Panc1 (cell line): Measurements from ENCODE around the gene ZKSCAN3. TPM values are rescaled to one million over a fixed set of nuclear protein-coding genes. Genes with fewer than 3 reads are reported as not detected.

ENCODE experiments used
- ATAC-seq: fragments of 200-7000 bp; cut with Tn5 transposase; 2 replicates; pipeline ENCODE4 v1.9.1; 2020; ENCODE audit warnings: mild to moderate bottlenecking, moderate library complexity
- BruUV-seq: library from RNA; stranded (reverse); fragments of 400-500 nt; replicated peaks from 2 replicates; lab custom pipeline; 2021; lab: Mats Ljungman, UMichigan
- CTCF ChIA-PET: fragments of 300-600 bp; sonication (Branson Sonifier 250); formaldehyde crosslinking; loops from one replicate; lab custom pipeline; 2022; ENCODE audit warnings: antibody characterized with exemption; lab: Charles Lee
- POLR2A ChIA-PET: fragments of 300-600 bp; sonication (Branson Sonifier 250); formaldehyde crosslinking; loops from one replicate; lab custom pipeline; 2022; ENCODE audit warnings: antibody characterized with exemption; lab: Charles Lee
- DNase-seq: peaks from one replicate; pipeline ENCODE4 v3.0.0-alpha.2; 2010; ENCODE audit warnings: low read depth, low spot score
- H3K27ac ChIP-seq: 2 replicates; pipeline ENCODE4 v1.5.1; 2011; ENCODE audit warnings: mild to moderate bottlenecking, low read length, inconsistent platforms
- H3K27me3 ChIP-seq: fragments of 200-500 bp; sonication (Bioruptor generic); 2 replicates; pipeline ENCODE4 v1.6.0; 2014; ENCODE audit warnings: low read length, inconsistent platforms; ENCODE audit not compliant: control insufficient read depth, insufficient read depth
- H3K36me3 ChIP-seq: fragments of 200-500 bp; sonication (Bioruptor generic); 2 replicates; pipeline ENCODE4 v1.5.1; 2014; ENCODE audit warnings: inconsistent platforms, mild to moderate bottlenecking, low read length, moderate library complexity; ENCODE audit not compliant: control insufficient read depth, insufficient read depth
- H3K4me1 ChIP-seq: 2 replicates; pipeline ENCODE4 v1.5.1; 2011; ENCODE audit warnings: inconsistent platforms, mild to moderate bottlenecking, low read length, moderate library complexity; ENCODE audit not compliant: control insufficient read depth, insufficient read depth
- H3K4me3 ChIP-seq, 2 experiments: 2 replicates each; pipeline ENCODE4 v1.5.1; 2011 to 2012; ENCODE audit warnings: low read depth in 2 of 2, low read length in 2 of 2, mild to moderate bottlenecking in 2 of 2, inconsistent platforms in 1 of 2, moderate library complexity in 1 of 2
- H3K9me3 ChIP-seq: fragments of 200-500 bp; sonication (Bioruptor generic); 2 replicates; pipeline ENCODE4 v1.5.1; 2014; ENCODE audit warnings: low read depth, mild to moderate bottlenecking, inconsistent platforms, low read length, moderate library complexity; ENCODE audit not compliant: control insufficient read depth, insufficient read depth
- POLR2AphosphoS5 ChIP-seq: IDR thresholded peaks from 2 replicates; pipeline ENCODE4 v1.6.1; 2012; ENCODE audit warnings: mild to moderate bottlenecking, low read depth, low read length, moderate library complexity
- SIN3A ChIP-seq: IDR thresholded peaks from 2 replicates; pipeline ENCODE4 v1.6.1; 2012; ENCODE audit warnings: low read depth, mild to moderate bottlenecking, low read length, moderate library complexity, borderline replicate concordance; ENCODE audit not compliant: insufficient read depth
- TCF7L2 ChIP-seq: IDR thresholded peaks from 2 replicates; pipeline ENCODE4 v1.6.1; 2011; ENCODE audit warnings: mild to moderate bottlenecking, low read depth, low read length, inconsistent platforms
- in situ Hi-C: cut with HindIII; loops from 2 replicates; pipeline ENCODE4 v1.10.0; 2016; ENCODE audit warnings: low sequenced_read_pairs, low pct_unique_long_range_greater_than_20kb
- intact Hi-C: fragments of 100-400 bp; cut with micrococcal nuclease; formaldehyde crosslinking; loops from one replicate; pipeline ENCODE4 v1.10.0; 2022; ENCODE audit not compliant: unreplicated experiment
- total RNA-seq: library from RNA; stranded (reverse); gene quantifications from one replicate; pipeline ENCODE4 v1.2.1, GENCODE V29; 2021; ENCODE audit not compliant: unreplicated experiment
- TF ChIP-seq, protein P1 (sequence below), 2 experiments: IDR thresholded peaks; 2 replicates each; pipeline ENCODE4 v1.6.1; 2011 to 2012; ENCODE audit warnings: low read depth in 2 of 2, control low read depth in 1 of 2, low read length in 1 of 2, mild to moderate bottlenecking in 1 of 2, moderate library complexity in 1 of 2; ENCODE audit not compliant: insufficient read depth in 1 of 2
- TF ChIP-seq, protein P2 (sequence below): fragments of 450-650 bp; IDR thresholded peaks from 2 replicates; pipeline ENCODE4 v1.5.1; 2017; ENCODE audit warnings: mild to moderate bottlenecking

The ZKSCAN3 gene
- total RNA-seq, 1 experiment from 2014 or later = 7.0 TPM

DNA sequence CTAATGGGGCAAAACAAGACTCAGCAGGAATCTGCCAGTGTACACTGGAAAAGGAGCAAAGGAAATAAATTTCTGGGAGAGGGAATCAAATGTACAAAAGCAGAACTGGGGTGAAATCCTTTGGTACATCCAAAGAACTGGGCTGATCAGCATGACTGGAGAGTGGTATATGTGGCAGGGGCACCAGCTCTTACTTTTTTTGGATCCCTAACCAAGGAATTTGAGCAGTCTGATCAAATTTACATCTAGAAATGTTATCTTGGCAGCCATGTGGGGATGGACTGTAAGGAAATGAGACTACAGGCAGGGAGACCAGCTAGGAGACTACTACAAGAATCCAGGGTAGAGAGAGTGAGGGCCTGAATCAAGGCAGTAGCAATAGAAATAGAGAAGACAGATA, 12.6 kb upstream of the ZKSCAN3 start:
- Histone ChIP-seq H3K27ac (peak overlapping the region; percentile 95), H3K4me1 (peaks cover 23% of the 10 kb centered on the region), H3K36me3 (no peaks in the 10 kb centered on the region; the same call in 1 of the 2 replicates), H3K4me3 (peak overlapping the region; percentile 85 to 86), H3K9me3 (no peaks in the 10 kb centered on the region), H3K27me3 (no peaks in the 10 kb centered on the region)
- ChIA-PET CTCF (no interaction called here), POLR2A (no interaction called here)
- in situ Hi-C loops (no loop called here), intact Hi-C loops (loop anchor here (5.0 kb wide), 1 partner anchor 115 kb away; no protein-coding TSS in a partner anchor)
- TF ChIP-seq, protein P1, sequence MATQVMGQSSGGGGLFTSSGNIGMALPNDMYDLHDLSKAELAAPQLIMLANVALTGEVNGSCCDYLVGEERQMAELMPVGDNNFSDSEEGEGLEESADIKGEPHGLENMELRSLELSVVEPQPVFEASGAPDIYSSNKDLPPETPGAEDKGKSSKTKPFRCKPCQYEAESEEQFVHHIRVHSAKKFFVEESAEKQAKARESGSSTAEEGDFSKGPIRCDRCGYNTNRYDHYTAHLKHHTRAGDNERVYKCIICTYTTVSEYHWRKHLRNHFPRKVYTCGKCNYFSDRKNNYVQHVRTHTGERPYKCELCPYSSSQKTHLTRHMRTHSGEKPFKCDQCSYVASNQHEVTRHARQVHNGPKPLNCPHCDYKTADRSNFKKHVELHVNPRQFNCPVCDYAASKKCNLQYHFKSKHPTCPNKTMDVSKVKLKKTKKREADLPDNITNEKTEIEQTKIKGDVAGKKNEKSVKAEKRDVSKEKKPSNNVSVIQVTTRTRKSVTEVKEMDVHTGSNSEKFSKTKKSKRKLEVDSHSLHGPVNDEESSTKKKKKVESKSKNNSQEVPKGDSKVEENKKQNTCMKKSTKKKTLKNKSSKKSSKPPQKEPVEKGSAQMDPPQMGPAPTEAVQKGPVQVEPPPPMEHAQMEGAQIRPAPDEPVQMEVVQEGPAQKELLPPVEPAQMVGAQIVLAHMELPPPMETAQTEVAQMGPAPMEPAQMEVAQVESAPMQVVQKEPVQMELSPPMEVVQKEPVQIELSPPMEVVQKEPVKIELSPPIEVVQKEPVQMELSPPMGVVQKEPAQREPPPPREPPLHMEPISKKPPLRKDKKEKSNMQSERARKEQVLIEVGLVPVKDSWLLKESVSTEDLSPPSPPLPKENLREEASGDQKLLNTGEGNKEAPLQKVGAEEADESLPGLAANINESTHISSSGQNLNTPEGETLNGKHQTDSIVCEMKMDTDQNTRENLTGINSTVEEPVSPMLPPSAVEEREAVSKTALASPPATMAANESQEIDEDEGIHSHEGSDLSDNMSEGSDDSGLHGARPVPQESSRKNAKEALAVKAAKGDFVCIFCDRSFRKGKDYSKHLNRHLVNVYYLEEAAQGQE (IDR thresholded peaks at IDR 0.05; ENCODE audit: insufficient read depth in 1 of 2, low read depth in 2 of 2, low read length in 1 of 2) = no peak
- TF ChIP-seq TCF7L2 (no peak), POLR2AphosphoS5 (no peak), SIN3A (no peak)
- TF ChIP-seq, protein P2, sequence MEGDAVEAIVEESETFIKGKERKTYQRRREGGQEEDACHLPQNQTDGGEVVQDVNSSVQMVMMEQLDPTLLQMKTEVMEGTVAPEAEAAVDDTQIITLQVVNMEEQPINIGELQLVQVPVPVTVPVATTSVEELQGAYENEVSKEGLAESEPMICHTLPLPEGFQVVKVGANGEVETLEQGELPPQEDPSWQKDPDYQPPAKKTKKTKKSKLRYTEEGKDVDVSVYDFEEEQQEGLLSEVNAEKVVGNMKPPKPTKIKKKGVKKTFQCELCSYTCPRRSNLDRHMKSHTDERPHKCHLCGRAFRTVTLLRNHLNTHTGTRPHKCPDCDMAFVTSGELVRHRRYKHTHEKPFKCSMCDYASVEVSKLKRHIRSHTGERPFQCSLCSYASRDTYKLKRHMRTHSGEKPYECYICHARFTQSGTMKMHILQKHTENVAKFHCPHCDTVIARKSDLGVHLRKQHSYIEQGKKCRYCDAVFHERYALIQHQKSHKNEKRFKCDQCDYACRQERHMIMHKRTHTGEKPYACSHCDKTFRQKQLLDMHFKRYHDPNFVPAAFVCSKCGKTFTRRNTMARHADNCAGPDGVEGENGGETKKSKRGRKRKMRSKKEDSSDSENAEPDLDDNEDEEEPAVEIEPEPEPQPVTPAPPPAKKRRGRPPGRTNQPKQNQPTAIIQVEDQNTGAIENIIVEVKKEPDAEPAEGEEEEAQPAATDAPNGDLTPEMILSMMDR = no peak
- no TSS peak for BruUV-seq
- DNase-seq (no peak), ATAC-seq (no peak)

DNA sequence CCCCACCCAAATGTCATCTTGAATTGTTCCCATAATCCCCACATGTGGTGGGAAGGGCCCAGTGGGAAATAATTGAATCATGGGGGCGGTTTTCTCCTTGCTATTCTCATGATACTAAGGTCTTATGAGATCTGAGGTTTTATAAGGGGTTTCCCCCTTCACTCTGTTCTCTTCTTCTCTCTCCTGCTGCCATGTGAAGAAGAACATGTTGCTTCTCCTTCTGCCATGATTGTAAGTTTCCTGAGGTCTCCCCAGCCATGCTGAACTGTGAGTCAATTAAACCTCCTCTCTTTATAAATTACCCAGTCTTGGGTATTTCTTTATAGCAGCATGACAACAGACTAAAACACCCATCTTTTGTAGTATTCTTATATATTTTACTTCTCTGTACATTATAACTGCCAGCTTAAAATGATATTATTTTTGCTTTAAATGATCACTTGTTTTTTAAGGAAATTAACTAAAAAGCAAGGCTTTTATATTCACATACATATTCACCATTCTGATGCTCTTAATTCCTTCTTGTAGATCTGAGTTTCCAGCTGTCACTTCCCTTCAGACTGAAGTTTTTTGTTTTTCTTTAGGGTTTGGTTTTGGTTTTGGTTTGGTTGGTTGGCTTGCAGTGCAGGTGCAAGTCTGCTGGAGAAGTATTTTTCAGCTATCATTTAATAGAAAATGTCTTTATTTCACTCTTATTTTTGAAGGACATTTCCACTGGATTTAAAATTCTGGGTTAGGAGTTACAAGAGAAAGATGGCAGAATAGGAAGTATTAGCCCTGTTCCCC, 9.2 kb upstream of the ZKSCAN3 start:
- POLR2A ChIA-PET = interaction anchor here (0.5 kb wide), 1 partner anchor 313 kb away, joined by 3 read pairs; no protein-coding TSS in a partner anchor
- Histone ChIP-seq H3K4me3 (no peak overlapping the region), H3K9me3 (no peaks in the 10 kb centered on the region), H3K4me1 (peaks cover 12% of the 10 kb centered on the region), H3K27me3 (no peaks in the 10 kb centered on the region), H3K27ac (no peak overlapping the region), H3K36me3 (no peaks in the 10 kb centered on the region; the same call in 1 of the 2 replicates)
- ATAC-seq (no peak), DNase-seq (no peak)
- CTCF ChIA-PET = no interaction called here
- BruUV-seq = no TSS peak
- intact Hi-C loops (no loop called here), in situ Hi-C loops (no loop called here)
- TF ChIP-seq, protein P2 = no peak
- TF ChIP-seq, protein P1 (IDR thresholded peaks at IDR 0.05; ENCODE audit: insufficient read depth in 1 of 2, low read depth in 2 of 2, low read length in 1 of 2) = no peak
- TF ChIP-seq POLR2AphosphoS5 (no peak), TCF7L2 (no peak), SIN3A (no peak)
